Stimulated activated CD4-positive, alpha-beta T cell treated with anti-CD3 and anti-CD28 coated beads, TNF-alpha, amount 100 ng/mL, for 48 hours (primary cell): ENCODE measurements around the gene PGLYRP2.
"Not testable (repeated sequence)": the region's sequence is repeated elsewhere in the genome, so short reads cannot be mapped to it uniquely, and the experiment has no call there.

Experiments
- DNase-seq, 3 donors: peaks; one replicate each; pipeline ENCODE4 v3.0.0-alpha.2; 2020; ENCODE audit warnings: low read depth in 3 of 3

PGLYRP2 gene

DNA sequence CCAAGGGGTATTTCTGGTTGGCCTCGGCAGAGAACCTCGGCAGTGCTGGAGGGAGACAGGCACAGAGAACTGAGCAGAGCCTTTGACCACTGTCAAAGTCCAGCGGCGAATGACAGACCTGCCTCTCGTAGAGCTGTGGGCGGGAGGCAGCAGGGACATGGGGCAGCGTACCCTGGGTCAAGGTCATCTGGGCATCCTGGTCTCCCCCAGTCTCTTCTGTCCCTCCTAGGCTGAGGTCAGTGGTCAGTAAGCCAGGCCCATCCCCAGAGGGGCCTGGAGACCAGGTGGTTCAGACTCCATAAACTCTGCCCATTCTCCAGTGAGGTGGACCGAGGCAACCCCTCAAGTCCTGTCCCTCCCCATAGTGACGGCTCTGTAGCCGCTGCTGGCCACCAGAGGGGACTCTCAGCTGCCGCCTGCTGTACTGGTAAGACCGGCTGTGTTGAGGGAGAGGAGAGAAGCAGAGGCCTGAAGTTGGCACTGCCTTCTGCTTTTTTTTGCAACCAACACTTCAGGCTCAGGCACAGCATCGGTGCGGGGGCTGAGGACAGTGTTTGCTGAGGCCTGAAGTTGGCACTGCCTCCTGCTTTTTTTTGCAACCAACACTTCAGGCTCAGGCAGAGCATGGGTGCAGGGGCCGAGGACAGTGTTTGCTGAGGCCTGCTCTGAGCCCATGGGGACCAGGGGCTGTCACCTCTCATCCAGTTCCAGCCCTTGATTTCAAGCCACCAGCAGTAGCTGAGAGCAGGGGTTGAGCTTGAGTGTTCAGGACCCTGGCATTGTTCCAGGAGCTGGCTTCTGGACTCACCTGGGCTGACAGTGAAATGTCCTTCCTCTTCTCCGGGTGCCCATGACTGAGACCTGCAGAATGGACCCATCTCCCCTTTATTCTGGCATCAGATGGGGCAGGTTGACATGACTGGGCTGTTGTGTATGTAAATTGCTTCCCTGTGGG, at the start of gene PGLYRP2:
TSS of gene PGLYRP2 (minus strand) at position 111 of the 955 bp plus-strand sequence. CDS start 130 bp downstream, outside the sequence.
- DNase-seq, result no peak

GRCh38 chr19:15527705-15528104, 48.4 kb upstream of the PGLYRP2 start:
- no peak for DNase-seq

- DNase-seq, result no peak
Measured at GRCh38 chr19:15526408-15526807, 47.1 kb upstream of the PGLYRP2 start.

GRCh38 chr19:15525291-15525690, 46.0 kb upstream of the PGLYRP2 start:
- no peak for DNase-seq

GRCh38 chr19:15524781-15525180, 45.5 kb upstream of the PGLYRP2 start:
- no peak for DNase-seq

DNA sequence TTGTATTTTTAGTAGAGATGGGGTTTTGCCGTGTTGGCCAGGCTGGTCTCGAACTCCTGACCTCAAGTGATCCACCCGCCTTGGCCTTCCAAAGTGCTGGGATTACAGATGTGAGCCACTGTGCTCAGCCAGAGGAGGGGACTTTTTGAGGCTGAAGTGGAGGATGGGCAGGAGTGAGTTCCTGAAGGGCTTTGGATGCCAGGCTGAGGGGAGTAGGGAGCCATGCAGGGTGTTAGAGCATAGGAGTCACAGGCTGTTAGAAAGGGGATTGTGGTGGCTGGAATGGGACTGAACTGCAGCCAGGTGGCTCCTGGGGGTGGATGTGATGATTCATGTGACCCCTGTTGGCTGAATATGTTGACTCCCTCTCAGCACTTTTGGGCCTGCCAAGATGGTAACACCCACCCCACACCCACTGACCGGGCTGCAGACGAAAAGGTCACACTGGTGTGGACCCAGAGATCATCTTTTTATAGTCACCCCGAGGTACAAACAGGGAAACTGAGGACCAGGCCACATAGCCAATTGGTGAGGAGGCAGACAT, 40.2 kb upstream of the PGLYRP2 start:
- DNase-seq, result no peak

DNA sequence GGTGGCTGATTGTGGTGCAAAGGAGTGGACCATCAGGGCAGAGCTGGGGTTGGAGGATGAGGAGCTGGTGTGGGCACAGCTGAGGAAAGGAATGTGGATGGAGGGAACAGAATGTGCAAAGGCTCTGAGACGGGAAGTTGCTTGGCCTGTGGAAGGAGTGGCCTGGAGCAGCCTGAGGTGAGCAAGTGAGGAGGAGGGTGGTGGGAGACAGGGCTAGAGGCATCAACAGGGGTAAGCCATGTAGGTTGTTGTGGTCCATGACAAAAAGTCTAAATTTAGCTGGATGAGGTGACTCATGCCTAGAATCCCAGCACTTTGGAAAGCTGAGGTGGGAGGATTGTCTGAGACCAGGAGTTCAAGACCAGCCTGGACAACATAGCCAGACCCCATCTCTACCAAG, 38.5 kb upstream of the PGLYRP2 start:
- no peak for DNase-seq

GRCh38 chr19:15516363-15516762, 37.1 kb upstream of the PGLYRP2 start:
- DNase-seq, result no peak

DNA sequence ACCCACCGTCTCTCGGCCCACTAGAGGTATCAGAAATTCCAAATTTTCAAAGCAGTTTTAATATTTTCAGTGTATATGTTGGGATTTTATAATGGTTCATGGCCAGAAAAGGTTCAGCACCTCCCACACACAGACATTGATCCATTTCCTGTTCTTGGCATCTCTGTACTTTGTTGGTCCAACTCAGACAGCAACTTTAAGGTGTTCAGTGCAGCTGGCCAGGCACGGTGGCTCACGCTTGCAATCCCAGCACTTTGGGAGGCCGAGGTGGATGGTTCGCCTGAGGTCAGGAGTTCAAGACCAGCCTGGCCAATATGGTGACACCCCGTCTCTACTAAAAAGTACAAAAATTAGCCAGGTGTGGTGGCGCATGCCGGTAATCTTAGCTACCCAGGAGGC, 35.9 kb upstream of the PGLYRP2 start:
- DNase-seq, result not testable (repeated sequence)

DNA sequence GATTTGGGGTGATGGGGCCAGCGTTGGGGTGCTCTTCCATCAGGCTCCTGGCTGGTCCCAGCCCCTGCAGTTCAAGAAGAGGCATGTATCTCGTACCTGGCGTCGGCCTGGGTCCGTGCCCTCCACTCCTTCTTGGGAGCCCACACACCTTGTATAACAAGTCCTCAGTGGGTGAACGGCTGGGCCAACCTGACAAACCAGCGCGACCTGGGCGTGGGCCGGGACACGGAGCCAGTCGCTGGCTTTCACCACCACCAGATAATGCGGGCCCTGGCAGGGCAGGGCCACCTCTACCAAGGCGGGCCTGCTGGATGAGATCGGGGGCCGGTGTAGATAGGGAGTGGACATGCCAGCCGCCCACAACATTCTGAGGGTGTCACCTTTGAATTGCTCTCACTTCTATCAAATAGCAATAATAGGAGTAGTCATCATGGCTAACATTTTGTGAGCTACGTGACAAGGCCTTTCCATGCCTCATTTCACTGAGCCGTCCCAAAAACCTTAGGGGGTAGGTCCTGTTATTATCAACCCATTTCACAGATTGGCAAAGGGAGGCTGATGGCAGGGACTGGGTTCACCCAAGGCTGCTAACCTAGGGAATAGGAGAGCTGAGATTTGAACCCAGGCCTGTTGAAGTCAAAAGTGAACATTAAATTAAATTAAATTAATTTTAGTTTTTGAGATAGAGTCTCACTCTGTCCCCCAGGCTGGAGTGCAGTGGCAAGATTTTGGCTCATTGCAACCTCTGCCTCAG, 32.5 kb upstream of the PGLYRP2 start:
- DNase-seq, result no peak

DNA sequence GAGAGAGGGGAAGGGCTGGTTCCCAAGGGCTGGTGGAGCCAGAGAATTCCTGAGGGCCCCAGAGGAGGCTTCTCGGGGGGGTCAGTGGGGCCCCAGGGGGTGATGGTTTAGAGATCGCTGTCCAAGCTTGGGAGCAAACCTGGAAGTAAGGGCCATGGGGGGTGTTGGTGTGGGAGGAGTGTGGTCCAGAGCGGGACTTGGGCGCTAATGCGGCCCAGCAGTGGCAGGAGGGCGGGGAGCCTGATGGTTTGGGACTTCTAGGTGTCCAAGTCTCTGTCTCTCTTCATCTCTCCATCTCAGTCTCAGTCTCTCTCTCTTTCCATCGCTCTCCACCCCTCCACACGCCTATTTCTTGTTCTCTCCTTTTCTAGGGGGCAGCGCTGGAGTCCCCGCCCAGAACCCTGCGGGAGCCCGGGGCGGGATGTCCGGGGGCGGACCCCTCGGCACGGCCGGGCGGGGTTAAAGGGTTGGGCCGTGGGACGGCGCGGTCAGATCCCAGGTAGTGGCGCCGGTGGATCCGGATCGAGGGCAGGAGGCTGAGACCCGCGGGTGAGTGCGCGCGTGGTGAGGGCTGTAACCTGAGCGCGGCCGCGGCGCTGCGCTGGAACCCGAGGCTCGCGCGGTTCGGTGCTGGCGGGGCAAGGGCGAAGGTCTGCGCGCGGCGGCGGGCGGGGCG, 28.9 kb upstream of the PGLYRP2 start, which contains the start of gene CYP4F22:
TSS of gene CYP4F22 (plus strand) at position 491 of the 676 bp plus-strand sequence. CDS start 16,812 bp downstream, outside the sequence.
- no peak for DNase-seq

DNA sequence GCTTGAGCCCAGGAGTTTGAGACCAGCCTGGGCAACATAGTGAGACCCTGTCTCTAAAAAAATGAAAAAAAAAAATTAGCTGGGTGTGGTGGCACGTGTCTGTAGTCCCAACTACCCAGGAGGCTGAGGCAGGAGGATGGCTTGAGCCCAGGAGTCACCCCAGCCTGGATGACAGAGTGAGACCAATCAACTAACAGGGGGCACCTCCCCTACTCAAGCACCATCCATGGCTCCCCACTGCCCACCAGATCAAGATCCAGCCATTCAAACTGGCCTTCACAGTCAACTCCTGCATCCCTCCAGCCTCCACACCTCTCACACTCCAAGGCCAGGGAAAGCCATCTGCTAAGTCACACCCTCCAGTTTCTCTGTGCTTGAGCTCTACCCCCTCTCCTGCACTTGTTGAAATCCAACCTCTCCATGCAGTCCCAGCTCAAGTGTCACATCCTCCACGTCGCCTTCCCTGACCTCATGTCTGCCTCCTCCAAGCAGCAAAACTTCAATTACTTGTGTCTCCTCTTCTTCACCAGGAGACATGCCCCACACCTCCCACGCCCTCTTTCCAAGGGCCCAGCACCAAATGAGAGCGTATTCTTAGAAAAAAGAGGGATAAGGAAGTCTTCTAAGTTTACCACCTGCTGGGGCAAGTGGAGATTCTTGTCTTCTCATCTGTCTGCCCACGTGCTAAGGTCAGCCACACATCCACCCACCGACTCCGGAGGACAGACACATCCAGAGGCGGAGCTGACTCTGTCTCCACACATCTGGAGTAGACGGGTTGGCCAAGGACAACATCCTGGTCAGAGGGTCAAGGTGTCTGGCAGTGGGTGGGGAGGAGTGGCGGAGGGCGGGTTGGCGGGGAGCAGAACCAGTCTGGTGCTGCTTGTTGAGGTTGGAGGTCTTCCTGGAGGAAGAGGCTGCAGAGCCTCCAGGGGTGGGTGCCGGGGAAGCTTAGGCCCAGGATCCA, 28.1 kb upstream of the PGLYRP2 start:
- no peak for DNase-seq

- no peak for DNase-seq
Measured at GRCh38 chr19:15506074-15506571, 26.8 kb upstream of the PGLYRP2 start.

- DNase-seq, result no peak
Measured at GRCh38 chr19:15502264-15502663, 23.0 kb upstream of the PGLYRP2 start.

GRCh38 chr19:15501596-15501995, 22.3 kb upstream of the PGLYRP2 start:
- no peak for DNase-seq

DNA sequence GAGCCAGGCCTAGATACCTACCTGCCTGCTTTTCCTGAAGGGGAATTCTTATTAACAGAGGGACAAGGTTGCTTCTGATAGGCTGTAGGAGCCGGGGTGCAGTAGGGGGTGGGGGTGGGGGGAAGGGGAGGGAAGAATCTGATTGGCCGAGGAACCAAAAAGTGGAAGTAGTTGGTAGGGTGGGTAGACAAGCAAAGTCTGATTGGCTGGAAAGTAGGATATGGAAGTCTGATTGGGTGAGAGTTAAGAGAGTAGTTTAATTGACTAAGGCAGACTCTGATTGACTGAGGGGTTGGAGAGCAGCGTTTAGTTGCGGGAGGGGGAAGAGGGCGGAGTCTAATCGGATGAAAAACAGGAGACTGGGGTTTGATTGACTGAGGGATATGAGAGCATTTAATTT, 19.6 kb upstream of the PGLYRP2 start:
- DNase-seq, result no peak

DNA sequence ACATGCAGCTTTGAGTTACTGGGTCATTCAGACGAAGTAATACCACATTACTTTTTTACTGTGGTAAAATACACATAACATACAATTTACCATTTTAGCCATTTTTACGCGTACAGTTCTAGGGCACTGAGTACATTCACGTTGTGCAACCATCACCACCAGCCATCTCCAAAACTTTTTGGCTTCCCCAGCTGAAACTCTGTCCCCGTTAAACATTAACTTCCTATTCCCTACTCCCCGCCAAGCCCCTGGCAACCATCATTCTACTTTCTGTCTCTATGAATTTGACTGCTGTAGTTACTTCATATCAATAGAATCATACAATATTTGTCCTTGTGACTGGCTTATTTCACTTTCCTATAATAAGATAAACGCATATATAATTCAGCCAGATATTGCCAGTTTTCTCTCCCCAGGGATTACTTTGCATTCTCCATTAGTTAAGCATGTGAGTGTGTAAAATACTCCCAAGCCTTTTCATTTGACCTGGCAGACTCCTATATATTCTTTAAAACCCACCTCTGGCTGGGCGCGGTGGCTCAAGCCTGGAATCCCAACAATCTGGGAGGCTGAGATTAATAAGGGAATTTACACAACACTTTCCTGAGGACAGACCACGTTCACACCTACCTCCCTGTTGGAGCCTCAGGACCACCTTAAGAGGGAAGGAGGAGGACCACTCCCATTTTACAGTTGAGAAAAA, 19.0 kb upstream of the PGLYRP2 start:
- no peak for DNase-seq

- DNase-seq, result no peak
Measured at GRCh38 chr19:15495151-15495550, 15.8 kb upstream of the PGLYRP2 start.

DNA sequence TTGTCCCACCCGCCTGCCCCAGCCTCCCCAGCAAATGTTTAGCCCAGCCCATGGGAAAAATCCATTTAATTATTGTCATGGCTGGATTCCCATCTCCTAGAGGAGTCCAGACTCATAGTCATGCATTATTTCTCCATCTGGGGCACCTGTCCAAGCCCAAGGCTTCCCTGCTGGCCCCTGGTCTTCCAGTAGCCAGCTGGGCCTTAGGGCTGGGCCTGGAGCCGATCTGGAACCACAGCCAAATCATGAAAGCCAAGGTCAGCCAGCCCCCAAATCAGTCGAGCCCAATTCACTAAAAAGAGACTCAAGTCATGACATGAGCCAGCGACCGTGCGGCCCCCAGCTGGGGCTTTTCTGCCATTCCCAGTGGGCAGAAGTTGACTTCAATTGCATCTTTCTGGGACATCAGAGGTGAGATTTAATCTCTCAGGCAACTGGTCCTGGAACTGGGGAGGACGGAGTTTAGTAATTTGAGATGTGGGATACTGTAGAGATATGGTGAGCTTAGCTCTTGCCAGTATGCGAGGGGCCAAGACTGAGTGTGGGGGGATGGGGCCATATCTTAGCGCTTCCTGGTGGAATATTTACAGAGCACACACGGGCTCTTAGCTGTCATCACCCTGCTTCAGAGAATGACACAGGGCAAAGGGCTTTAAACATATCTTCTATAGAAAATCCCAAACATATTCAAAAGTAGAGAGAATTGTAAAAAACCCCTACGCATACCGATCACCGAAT, 9.4 kb upstream of the PGLYRP2 start:
- no peak for DNase-seq
